Osteocyte (in vitro differentiated cells): Measurements from ENCODE around the gene MOGAT1. TPM values are rescaled to one million over a fixed set of nuclear protein-coding genes. Genes with fewer than 3 reads are reported as not detected.
"Not testable (repeated sequence)": the region's sequence is repeated elsewhere in the genome, so short reads cannot be mapped to it uniquely, and the experiment has no call there.

Experiments
- DNase-seq: peaks from one replicate; pipeline ENCODE4 v3.0.0; 2021; ENCODE audit warnings: mixed read lengths; ENCODE audit not compliant: unreplicated experiment; ENCODE audit errors: extremely low spot score
- H3K27ac Mint-ChIP-seq: one replicate; pipeline ENCODE4 v1.8.0; 2021; ENCODE audit warnings: mild to moderate bottlenecking, mixed read lengths; ENCODE audit not compliant: unreplicated experiment
- H3K27me3 Mint-ChIP-seq: one replicate; pipeline ENCODE4 v1.8.0; 2021; ENCODE audit warnings: mixed read lengths; ENCODE audit not compliant: unreplicated experiment
- H3K36me3 Mint-ChIP-seq: one replicate; pipeline ENCODE4 v1.8.0; 2021; ENCODE audit warnings: mixed read lengths; ENCODE audit not compliant: unreplicated experiment
- H3K4me1 Mint-ChIP-seq: one replicate; pipeline ENCODE4 v1.8.0; 2021; ENCODE audit warnings: mixed read lengths; ENCODE audit not compliant: unreplicated experiment
- H3K4me3 Mint-ChIP-seq: one replicate; pipeline ENCODE4 v1.8.0; 2021; ENCODE audit warnings: mild to moderate bottlenecking, moderate library complexity, mixed read lengths; ENCODE audit not compliant: unreplicated experiment
- H3K9me3 Mint-ChIP-seq: one replicate; pipeline ENCODE4 v1.8.0; 2021; ENCODE audit warnings: mixed read lengths; ENCODE audit not compliant: unreplicated experiment
- CTCF ChIP-seq: fragments of 200-600 bp; sonication (generic); IDR thresholded peaks from 2 replicates; pipeline ENCODE4 v1.5.0; 2021; ENCODE audit warnings: antibody characterized with exemption, mild to moderate bottlenecking, moderate library complexity
- total RNA-seq: library from RNA; stranded (reverse); gene quantifications from 2 replicates; pipeline ENCODE4 v1.2.1, GENCODE V29; 2021

The MOGAT1 gene
- total RNA-seq, 1 donor from 2014 or later = not detected

- no peak for TF ChIP-seq CTCF
- no peak overlapping the region for H3K27ac Mint-ChIP-seq
- no peaks in the 10 kb centered on the region for H3K4me1 Mint-ChIP-seq
- H3K36me3 Mint-ChIP-seq = no peaks in the 10 kb centered on the region
- no peak overlapping the region for H3K4me3 Mint-ChIP-seq
- DNase-seq = no peak
- peaks cover 39% of the 10 kb centered on the region for H3K27me3 Mint-ChIP-seq
- H3K9me3 Mint-ChIP-seq = no peaks in the 10 kb centered on the region
These were observed 12.3 kb downstream of the MOGAT1 start for GRCh38 chr2:222683805-222684204.

GRCh38 chr2:222686086-222686750 is 14.8 kb downstream of the MOGAT1 start:
- Mint-ChIP-seq H3K9me3 (no peaks in the 10 kb centered on the region), H3K36me3 (no peaks in the 10 kb centered on the region), H3K27ac (no peak overlapping the region), H3K27me3 (peaks cover 16% of the 10 kb centered on the region), H3K4me3 (no peak overlapping the region), H3K4me1 (peaks cover 5% of the 10 kb centered on the region)
- DNase-seq = no peak
- TF ChIP-seq CTCF = no peak

- no peaks in the 10 kb centered on the region for H3K36me3 Mint-ChIP-seq
- H3K9me3 Mint-ChIP-seq = no peaks in the 10 kb centered on the region
- H3K4me3 Mint-ChIP-seq = no peak overlapping the region
- no peak for TF ChIP-seq CTCF
- H3K4me1 Mint-ChIP-seq = peaks cover 5% of the 10 kb centered on the region
- no peaks in the 10 kb centered on the region for H3K27me3 Mint-ChIP-seq
- DNase-seq = no peak
- no peak overlapping the region for H3K27ac Mint-ChIP-seq
These were observed 17.5 kb downstream of the MOGAT1 start for GRCh38 chr2:222688917-222689316.

- no peak overlapping the region for H3K27ac Mint-ChIP-seq
- DNase-seq = no peak
- peaks cover 5% of the 10 kb centered on the region for H3K4me1 Mint-ChIP-seq
- no peaks in the 10 kb centered on the region for H3K36me3 Mint-ChIP-seq
- H3K9me3 Mint-ChIP-seq = no peaks in the 10 kb centered on the region
- no peak overlapping the region for H3K4me3 Mint-ChIP-seq
- TF ChIP-seq CTCF = no peak
- H3K27me3 Mint-ChIP-seq = no peaks in the 10 kb centered on the region
These were observed 17.9 kb downstream of the MOGAT1 start for GRCh38 chr2:222689322-222689721.

GRCh38 chr2:222690564-222691200 is 19.2 kb downstream of the MOGAT1 start:
- no peaks in the 10 kb centered on the region for H3K27me3 Mint-ChIP-seq
- peak; percentile 100 for TF ChIP-seq CTCF
- H3K9me3 Mint-ChIP-seq = no peaks in the 10 kb centered on the region
- peak; percentile 89 for DNase-seq
- H3K4me1 Mint-ChIP-seq = peaks cover 8% of the 10 kb centered on the region
- H3K4me3 Mint-ChIP-seq = no peak overlapping the region
- H3K27ac Mint-ChIP-seq = no peak overlapping the region
- no peaks in the 10 kb centered on the region for H3K36me3 Mint-ChIP-seq

GRCh38 chr2:222693413-222693812 is 22.0 kb downstream of the MOGAT1 start:
- DNase-seq, H3K4me1 Mint-ChIP-seq, H3K4me3 Mint-ChIP-seq, H3K27me3 Mint-ChIP-seq, H3K27ac Mint-ChIP-seq, H3K36me3 Mint-ChIP-seq, H3K9me3 Mint-ChIP-seq: not testable (repeated sequence)
